ENCODE data around the gene PHLDB3. TPM values are rescaled to one million over a fixed set of nuclear protein-coding genes. Genes with fewer than 3 reads are reported as not detected.

PHLDB3 gene
- total RNA-seq, 2 experiments from 2014 or later = 6.0 to 20.6 TPM

DNA sequence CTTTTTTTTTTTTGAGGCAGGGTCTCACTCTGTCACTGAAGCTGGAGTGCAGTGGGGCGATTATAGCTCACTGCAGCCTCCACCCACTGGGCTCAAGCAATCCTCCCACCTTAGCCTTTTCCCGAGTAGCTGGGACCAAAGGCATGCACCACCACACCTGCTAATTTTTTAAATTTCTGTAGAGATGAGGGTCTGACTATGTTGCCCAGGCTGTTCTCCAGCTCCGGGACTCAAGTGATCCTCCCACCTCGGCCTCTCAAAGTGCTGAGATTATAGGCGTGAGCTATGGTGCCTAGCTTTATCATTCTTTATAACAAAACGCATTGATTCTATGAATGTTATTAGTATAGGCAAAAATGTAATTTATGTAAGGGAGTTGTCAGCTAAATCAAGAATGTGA is 21.3 kb downstream of the PHLDB3 start:
- Histone ChIP-seq H3K27ac (ENCODE audit: low read depth, low read length, poor library complexity, severe bottlenecking) (no peak overlapping the region), H4K20me1 (ENCODE audit: insufficient read depth, low read length) (no peaks in the 10 kb centered on the region), H3K4me2 (ENCODE audit: low read length) (no peak overlapping the region), H3K4me1 (ENCODE audit: insufficient read depth, low read length, poor library complexity, severe bottlenecking) (no peaks in the 10 kb centered on the region), H3K79me2 (ENCODE audit: insufficient read depth, low read depth, low read length) (no peaks in the 10 kb centered on the region), H3K9me3 (ENCODE audit: low read length) (no peaks in the 10 kb centered on the region), H2AFZ (ENCODE audit: low read length) (no peak overlapping the region), H3K36me3 (ENCODE audit: insufficient read depth, low read length) (no peaks in the 10 kb centered on the region), H3K9me2 (ENCODE audit: insufficient read depth, low read length) (no peaks in the 10 kb centered on the region), H3K4me3 (ENCODE audit: low read depth, low read length, poor library complexity, severe bottlenecking) (no peak overlapping the region)
- BruUV-seq (replicated peaks) = no TSS peak
- ChIA-PET POLR2A (no interaction called here), CTCF (ENCODE audit: unreplicated experiment) (no interaction called here)
- intact Hi-C loops (cut with micrococcal nuclease; ENCODE audit: unreplicated experiment) = no loop called here
- no peak for DNase-seq (ENCODE audit: low spot score)
- TF ChIP-seq, protein P1, sequence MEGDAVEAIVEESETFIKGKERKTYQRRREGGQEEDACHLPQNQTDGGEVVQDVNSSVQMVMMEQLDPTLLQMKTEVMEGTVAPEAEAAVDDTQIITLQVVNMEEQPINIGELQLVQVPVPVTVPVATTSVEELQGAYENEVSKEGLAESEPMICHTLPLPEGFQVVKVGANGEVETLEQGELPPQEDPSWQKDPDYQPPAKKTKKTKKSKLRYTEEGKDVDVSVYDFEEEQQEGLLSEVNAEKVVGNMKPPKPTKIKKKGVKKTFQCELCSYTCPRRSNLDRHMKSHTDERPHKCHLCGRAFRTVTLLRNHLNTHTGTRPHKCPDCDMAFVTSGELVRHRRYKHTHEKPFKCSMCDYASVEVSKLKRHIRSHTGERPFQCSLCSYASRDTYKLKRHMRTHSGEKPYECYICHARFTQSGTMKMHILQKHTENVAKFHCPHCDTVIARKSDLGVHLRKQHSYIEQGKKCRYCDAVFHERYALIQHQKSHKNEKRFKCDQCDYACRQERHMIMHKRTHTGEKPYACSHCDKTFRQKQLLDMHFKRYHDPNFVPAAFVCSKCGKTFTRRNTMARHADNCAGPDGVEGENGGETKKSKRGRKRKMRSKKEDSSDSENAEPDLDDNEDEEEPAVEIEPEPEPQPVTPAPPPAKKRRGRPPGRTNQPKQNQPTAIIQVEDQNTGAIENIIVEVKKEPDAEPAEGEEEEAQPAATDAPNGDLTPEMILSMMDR (conservative IDR thresholded peaks at IDR 0.05; ENCODE audit: low read length) = no peak
- TF ChIP-seq EZH2phosphoT487 (IDR thresholded peaks at IDR 0.05; ENCODE audit: borderline replicate concordance, low read depth, low read length) = no peak

DNA sequence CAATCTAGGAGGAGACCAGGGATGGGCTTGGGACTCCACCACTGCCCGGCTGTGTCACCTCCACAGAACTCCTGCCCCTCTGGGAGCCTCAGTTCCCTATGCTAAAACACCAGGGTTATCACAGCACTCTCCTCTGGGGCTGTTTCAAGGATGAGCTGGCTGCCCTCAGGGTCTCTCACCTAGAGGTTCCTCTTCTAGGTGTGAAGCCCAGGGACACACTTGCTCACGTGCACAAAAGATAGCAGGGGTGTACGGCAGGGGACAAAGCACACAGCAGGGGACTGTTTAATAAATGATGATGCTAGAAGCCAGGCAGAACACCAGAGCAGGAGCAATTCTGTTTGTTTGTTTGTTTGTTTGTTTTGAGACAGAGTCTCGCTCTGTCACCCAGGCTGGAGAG is 22.4 kb downstream of the PHLDB3 start:
- intact Hi-C loops (cut with micrococcal nuclease; ENCODE audit: unreplicated experiment) = no loop called here
- no peak overlapping the region for H3K4me3 ChIP-seq (ENCODE audit: low read depth, low read length, poor library complexity, severe bottlenecking)
- no peaks in the 10 kb centered on the region for H3K79me2 ChIP-seq (ENCODE audit: insufficient read depth, low read depth, low read length)
- no peaks in the 10 kb centered on the region for H3K4me1 ChIP-seq (ENCODE audit: insufficient read depth, low read length, poor library complexity, severe bottlenecking)
- H4K20me1 ChIP-seq (ENCODE audit: insufficient read depth, low read length) = no peaks in the 10 kb centered on the region
- H3K4me2 ChIP-seq (ENCODE audit: low read length) = no peak overlapping the region
- no peak for TF ChIP-seq EZH2phosphoT487 (IDR thresholded peaks at IDR 0.05; ENCODE audit: borderline replicate concordance, low read depth, low read length)
- TF ChIP-seq, protein P1 (conservative IDR thresholded peaks at IDR 0.05; ENCODE audit: low read length) = no peak
- no peak overlapping the region for H3K27ac ChIP-seq (ENCODE audit: low read depth, low read length, poor library complexity, severe bottlenecking)
- CTCF ChIA-PET (ENCODE audit: unreplicated experiment) = no interaction called here
- POLR2A ChIA-PET = interaction anchor here (0.6 kb wide), 1 partner anchor 1520 kb away, joined by 5 read pairs; no protein-coding TSS in a partner anchor
- H3K36me3 ChIP-seq (ENCODE audit: insufficient read depth, low read length) = no peaks in the 10 kb centered on the region
- H3K9me2 ChIP-seq (ENCODE audit: insufficient read depth, low read length) = no peaks in the 10 kb centered on the region
- no peaks in the 10 kb centered on the region for H3K9me3 ChIP-seq (ENCODE audit: low read length)
- no peak for DNase-seq (ENCODE audit: low spot score)
- H2AFZ ChIP-seq (ENCODE audit: low read length) = no peak overlapping the region
- BruUV-seq (replicated peaks) = no TSS peak

DNA sequence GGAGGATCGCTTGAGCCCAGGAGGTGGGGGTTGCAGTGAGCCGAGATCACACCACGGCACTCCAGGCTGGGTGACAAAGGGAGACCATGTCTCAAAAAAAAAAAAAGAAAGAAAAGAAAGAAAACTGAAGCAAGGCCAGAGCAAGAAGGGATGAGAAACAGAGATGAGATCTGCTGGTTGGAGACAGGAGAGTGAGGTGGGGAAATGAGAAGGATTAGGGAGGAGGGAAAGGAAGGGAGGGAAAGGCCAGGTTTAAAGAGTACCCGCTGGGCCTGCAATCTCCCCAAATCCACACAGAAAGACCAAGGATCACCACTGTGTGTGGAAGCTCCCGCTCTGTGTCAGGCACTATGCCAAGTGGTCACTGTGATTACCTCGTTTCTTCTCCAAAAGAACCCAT is 22.8 kb downstream of the PHLDB3 start:
- ChIA-PET POLR2A (interaction anchor here (0.6 kb wide), 1 partner anchor 1519 kb away, joined by 5 read pairs; no protein-coding TSS in a partner anchor), CTCF (ENCODE audit: unreplicated experiment) (no interaction called here)
- Histone ChIP-seq H3K4me3 (ENCODE audit: low read depth, low read length, poor library complexity, severe bottlenecking) (no peak overlapping the region), H3K79me2 (ENCODE audit: insufficient read depth, low read depth, low read length) (no peaks in the 10 kb centered on the region), H4K20me1 (ENCODE audit: insufficient read depth, low read length) (no peaks in the 10 kb centered on the region), H3K4me2 (ENCODE audit: low read length) (no peak overlapping the region), H3K9me3 (ENCODE audit: low read length) (no peaks in the 10 kb centered on the region), H3K4me1 (ENCODE audit: insufficient read depth, low read length, poor library complexity, severe bottlenecking) (no peaks in the 10 kb centered on the region), H3K9me2 (ENCODE audit: insufficient read depth, low read length) (no peaks in the 10 kb centered on the region), H2AFZ (ENCODE audit: low read length) (no peak overlapping the region), H3K27ac (ENCODE audit: low read depth, low read length, poor library complexity, severe bottlenecking) (no peak overlapping the region), H3K36me3 (ENCODE audit: insufficient read depth, low read length) (no peaks in the 10 kb centered on the region)
- intact Hi-C loops (cut with micrococcal nuclease; ENCODE audit: unreplicated experiment) = no loop called here
- no peak for DNase-seq (ENCODE audit: low spot score)
- TF ChIP-seq, protein P1 (conservative IDR thresholded peaks at IDR 0.05; ENCODE audit: low read length) = no peak
- no peak for TF ChIP-seq EZH2phosphoT487 (IDR thresholded peaks at IDR 0.05; ENCODE audit: borderline replicate concordance, low read depth, low read length)
- BruUV-seq (replicated peaks) = no TSS peak

Data from OCI-LY7 (cell line).